HFF-Myc (cell line): ENCODE results near the gene NR3C2.

Experiments used
- DNase-seq: peaks from one replicate; pipeline ENCODE4 v3.0.0-alpha.2; 2011; ENCODE audit warnings: low read depth; ENCODE audit errors: extremely low read depth
- H3K4me3 ChIP-seq: replicated peaks from 2 replicates; pipeline ENCODE4 v1.5.1; 2011; ENCODE audit warnings: low read depth, mild to moderate bottlenecking, control low read depth, low read length
- CTCF ChIP-seq: IDR thresholded peaks from 2 replicates; pipeline ENCODE4 v1.5.1; 2012; ENCODE audit warnings: mild to moderate bottlenecking, low read depth, low read length, control low read depth; ENCODE audit errors: missing control alignments

NR3C2 gene

GRCh38 chr4:148103597-148104355 lies 338.4 kb downstream of the NR3C2 start:
- no peak overlapping the region for H3K4me3 ChIP-seq
- TF ChIP-seq CTCF = no peak
- no peak for DNase-seq

GRCh38 chr4:148101790-148102189 lies 340.4 kb downstream of the NR3C2 start:
- TF ChIP-seq CTCF = no peak
- no peak for DNase-seq
- H3K4me3 ChIP-seq = no peak overlapping the region

GRCh38 chr4:148101235-148101634 lies 341.0 kb downstream of the NR3C2 start:
- DNase-seq = no peak
- no peak overlapping the region for H3K4me3 ChIP-seq
- TF ChIP-seq CTCF = no peak

DNA sequence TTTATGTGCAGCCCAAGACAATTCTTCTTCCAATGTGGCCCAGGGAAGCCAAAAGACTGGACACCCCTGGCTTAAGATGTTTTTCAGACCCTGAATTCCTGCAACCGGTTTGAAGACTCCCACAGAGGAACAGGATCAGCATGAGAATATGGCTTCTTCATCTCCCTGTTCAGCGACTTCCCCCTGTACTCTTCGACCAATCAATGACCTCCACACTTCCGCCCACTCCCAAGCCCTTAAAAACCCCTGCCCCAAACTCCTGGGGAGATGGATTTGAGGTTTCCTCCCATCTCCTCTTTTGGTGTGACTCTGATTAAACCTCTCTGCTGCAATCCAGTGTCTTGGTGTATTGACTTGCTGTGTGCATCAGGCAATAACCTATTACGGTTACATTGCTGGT lies 344.4 kb downstream of the NR3C2 start:
- no peak overlapping the region for H3K4me3 ChIP-seq
- no peak for TF ChIP-seq CTCF
- no peak for DNase-seq

- TF ChIP-seq CTCF = no peak
- H3K4me3 ChIP-seq = no peak overlapping the region
- no peak for DNase-seq
Observed at GRCh38 chr4:148095346-148095923, 346.8 kb downstream of the NR3C2 start.

DNA sequence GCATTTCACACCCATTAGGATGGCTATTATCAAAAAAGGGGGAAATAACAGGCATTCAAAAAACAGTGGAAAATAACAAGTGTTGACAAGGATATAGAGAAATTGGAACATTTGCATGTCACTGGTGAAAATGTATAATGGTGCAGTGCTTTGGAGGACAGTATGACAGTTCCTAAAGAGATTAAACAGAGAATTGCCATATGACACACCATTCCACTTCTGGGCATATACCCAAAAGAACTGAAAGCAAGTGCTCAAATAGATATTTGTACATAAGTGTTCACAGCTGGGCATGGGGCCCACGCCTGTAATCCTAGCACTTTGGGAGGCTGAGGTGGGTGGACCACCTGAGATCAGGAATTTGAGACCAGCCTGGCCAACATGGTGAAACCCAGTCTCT lies 348.1 kb downstream of the NR3C2 start:
- no peak for DNase-seq

More for the DNA sequence above, 348.1 kb downstream of the NR3C2 start:
- no peak for TF ChIP-seq CTCF
- no peak overlapping the region for H3K4me3 ChIP-seq
